Adrenal gland (tissue), 5 donors: ENCODE data around the gene CTBP1.

Experiments
- POLR2A ChIP-seq, 2 donors: fragments of 450-650 bp; IDR thresholded peaks; one replicate each; pipeline ENCODE4 v1.6.1; 2017; ENCODE audit warnings: antibody characterized with exemption in 2 of 2, mild to moderate bottlenecking in 2 of 2, moderate library complexity in 1 of 2
- TF ChIP-seq, protein P1 (sequence below), 6 experiments: fragments of 450-650 bp in 4 of 6; fragments of 200-600 bp in 2 of 6; sonication (generic) in 1 of 6; IDR thresholded peaks; 1 replicate in 5 of 6; 2 replicates in 1 of 6; pipeline versions ENCODE4 v1.5.1 to v1.8.0; 2016 to 2021; ENCODE audit warnings: antibody characterized with exemption in 6 of 6, mild to moderate bottlenecking in 2 of 6, moderate library complexity in 1 of 6
- donor health status: DM: no; HTN: no; CAD: no.

DNA sequence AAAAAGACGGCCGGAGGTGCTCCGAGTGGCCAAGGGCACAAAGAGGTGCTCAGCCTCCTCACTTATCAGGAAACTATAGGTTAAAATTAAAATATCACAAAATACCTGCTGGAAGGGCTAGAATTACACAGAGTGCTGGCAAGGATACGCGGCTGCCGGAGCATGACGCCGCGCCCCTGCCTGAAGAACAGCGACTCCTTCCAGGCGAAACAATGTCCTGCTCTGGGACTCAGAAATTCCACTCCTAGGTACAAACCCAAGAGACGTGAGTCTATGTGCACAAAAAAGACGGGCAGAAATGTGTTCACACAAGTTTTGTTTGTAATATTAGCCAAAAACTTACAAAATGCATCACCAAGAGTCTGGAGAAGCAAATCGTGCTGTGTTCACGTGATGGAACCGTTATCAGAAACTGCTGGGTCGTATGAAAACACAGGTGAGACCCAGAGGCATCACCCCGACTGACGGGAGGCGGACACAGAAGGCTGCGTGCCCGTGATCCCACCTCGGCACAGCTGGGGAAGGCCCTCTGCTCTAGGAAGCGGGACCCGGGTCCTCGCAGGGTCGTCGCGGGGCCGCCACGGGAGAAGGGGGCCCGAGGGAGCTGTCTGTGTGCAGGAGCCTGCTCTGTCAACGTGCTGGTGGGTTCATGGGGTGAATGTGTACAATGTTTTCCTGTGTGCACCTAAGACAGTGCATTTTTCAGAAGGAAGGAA is 27.6 kb downstream of the CTBP1 start:
- TF ChIP-seq, protein P1, sequence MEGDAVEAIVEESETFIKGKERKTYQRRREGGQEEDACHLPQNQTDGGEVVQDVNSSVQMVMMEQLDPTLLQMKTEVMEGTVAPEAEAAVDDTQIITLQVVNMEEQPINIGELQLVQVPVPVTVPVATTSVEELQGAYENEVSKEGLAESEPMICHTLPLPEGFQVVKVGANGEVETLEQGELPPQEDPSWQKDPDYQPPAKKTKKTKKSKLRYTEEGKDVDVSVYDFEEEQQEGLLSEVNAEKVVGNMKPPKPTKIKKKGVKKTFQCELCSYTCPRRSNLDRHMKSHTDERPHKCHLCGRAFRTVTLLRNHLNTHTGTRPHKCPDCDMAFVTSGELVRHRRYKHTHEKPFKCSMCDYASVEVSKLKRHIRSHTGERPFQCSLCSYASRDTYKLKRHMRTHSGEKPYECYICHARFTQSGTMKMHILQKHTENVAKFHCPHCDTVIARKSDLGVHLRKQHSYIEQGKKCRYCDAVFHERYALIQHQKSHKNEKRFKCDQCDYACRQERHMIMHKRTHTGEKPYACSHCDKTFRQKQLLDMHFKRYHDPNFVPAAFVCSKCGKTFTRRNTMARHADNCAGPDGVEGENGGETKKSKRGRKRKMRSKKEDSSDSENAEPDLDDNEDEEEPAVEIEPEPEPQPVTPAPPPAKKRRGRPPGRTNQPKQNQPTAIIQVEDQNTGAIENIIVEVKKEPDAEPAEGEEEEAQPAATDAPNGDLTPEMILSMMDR (IDR thresholded peaks at IDR 0.05), result no peak
- TF ChIP-seq POLR2A (IDR thresholded peaks at IDR 0.05), result no peak
